DMS114 treated with DMSO at 0.1 percent for 48 hours (cell line): Measurements from ENCODE around the gene ZNF217.
"Not testable (repeated sequence)": the region's sequence is repeated elsewhere in the genome, so short reads cannot be mapped to it uniquely, and the experiment has no call there.

Experiments
- DNase-seq: peaks from one replicate; lab custom pipeline; 2025; ENCODE audit not compliant: unreplicated experiment; lab: John Stamatoyannopoulos, UW

Gene ZNF217

DNA sequence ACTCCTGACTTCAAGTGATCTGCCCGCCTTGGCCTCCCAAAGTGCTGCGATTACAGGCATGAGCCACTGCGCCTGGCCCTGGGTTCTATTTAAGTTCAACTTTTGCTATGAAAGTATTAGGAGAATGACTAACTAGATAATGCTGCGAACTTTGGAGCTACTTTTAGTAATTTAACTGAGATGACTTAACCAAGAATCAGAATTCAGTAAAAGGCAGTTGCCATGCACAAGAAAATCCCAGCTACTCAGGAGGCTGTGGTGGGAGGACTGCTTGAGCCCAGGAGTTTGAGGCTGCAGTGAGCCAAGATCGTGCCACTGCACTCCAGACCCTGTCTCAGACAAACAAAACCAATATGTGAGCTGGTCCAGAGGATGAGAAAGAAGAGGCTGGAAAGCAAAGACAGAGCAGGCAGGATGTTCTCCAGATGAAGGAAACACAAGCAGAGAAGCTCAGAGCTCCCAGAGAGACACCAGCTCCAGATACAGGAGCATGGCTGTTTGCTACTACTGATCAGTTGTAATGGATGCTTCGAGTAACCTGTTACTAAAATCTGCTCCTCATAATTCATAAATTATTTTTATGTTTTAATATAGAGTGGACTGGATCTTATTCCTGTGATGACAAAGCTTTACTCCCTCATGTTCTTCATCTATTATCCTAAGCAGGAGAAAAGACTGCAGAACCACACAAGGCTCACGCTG, 23.9 kb downstream of the ZNF217 start:
- DNase-seq = no peak

GRCh38 chr20:53569005-53569404, 24.6 kb downstream of the ZNF217 start:
- DNase-seq = no peak

- no peak for DNase-seq
Observed at GRCh38 chr20:53568351-53568750, 25.3 kb downstream of the ZNF217 start.

- DNase-seq = no peak
Observed at GRCh38 chr20:53567379-53567917, 26.2 kb downstream of the ZNF217 start.

- not testable (repeated sequence) for DNase-seq
Observed at GRCh38 chr20:53566623-53567022, 27.0 kb downstream of the ZNF217 start.

GRCh38 chr20:53565254-53565653, 28.4 kb downstream of the ZNF217 start:
- no peak for DNase-seq

DNA sequence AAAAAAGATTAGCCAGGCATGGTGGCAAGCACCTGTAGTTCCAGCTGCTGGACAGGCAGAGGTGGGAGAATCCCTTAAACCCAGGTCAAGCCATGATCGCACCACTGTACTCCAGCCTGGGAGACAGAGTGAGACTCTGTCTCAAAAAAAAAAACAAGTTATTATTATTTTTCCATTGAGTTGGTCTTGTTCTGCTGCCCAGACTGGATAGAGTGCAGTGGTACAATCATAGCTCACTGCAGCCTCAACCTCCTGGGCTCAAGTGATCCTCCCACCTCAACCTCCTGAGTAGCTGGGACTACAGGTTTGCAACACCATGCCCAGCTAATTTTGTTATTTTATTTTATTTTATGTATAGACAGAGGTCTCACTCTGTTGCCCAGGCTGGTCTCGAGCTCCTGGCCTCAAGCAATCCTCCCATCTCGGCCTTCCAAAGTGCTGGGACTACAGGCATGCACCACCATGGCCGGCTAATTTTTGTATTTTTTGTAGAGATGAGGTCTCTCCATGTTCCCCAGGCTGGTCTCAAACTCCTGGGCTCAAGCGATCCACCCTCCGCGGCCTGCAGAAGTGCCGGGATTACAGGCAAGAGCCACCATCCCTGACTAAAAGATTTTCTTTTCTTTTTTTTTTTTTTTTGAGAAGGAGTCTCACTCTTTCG, 31.4 kb downstream of the ZNF217 start:
- DNase-seq = not testable (repeated sequence)

DNA sequence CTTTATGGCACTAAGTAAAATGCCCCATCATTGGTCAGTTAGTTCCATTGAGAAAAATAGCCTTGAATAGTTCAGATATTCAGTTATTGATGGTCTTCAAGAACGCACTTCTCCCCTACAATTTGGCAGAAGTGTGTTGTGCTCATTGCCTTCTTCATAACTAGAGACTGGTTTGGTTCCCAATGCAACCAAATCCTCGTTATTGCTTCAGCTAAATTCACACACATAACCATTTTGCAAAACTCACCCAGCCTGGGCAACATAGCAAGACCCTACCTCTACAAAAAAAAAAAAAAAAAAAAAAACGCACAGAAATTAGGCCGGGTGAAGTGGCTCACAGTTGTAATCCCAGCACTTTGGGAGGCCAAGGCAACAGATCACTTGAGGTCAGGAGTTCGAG, 32.1 kb downstream of the ZNF217 start:
- no peak for DNase-seq

DNA sequence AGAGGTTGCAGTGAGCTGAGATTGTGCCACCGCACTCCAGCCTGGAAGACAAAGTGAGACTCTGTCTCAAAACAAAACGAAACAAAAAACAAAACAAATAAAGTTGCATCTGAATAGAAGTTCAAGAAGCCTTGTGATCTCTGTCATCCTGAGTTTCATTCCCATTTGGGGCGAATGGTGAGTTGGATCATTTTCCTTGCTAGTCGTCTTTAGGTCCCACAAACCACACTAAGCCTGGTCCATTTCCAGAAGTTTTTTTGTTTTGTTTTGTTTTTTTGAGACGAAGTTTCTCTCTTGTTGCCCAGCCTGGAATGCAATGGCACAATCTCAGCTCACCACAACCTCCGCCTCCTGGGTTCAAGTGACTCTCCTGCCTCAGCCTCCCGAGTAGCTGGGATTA, 33.8 kb downstream of the ZNF217 start:
- DNase-seq = no peak

DNA sequence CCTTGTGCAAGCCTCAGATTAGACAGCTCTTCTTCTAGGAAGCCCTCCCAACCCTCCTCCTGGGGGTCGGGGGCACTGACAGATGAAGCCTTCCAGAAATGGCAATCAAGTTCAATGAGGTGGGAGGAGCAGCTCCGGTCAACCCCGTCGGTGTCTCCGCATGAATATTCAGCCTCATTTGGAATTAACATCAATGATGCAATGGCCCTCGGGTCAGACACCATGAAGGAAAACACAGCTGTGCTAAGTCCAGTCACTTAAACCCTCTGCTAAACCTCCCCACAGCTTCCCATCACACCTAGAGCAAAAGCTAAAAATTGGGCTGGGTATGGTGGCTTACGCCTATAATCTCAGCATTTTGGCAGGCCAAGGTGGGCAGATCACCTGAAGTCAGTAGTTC, 36.5 kb downstream of the ZNF217 start:
- no peak for DNase-seq

GRCh38 chr20:53556267-53556897, 37.3 kb downstream of the ZNF217 start:
- DNase-seq = no peak

- no peak for DNase-seq
Observed at GRCh38 chr20:53555816-53556215, 37.8 kb downstream of the ZNF217 start.

GRCh38 chr20:53555081-53555480, 38.6 kb downstream of the ZNF217 start:
- no peak for DNase-seq

DNA sequence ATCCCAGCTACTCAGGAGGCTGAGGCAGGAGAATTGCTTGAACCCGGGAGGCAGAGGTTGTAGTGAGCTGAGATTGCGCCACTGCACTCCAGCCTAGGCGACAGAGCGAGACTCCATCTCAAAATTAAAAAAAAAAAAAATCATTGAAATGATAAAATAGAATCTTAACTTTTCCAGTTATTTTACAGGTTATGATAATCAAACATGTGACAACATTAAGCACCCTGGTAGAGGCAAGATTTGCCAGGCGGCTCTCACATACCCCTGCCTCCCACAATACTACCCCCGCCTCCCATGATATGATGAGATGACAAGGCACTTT, 41.1 kb downstream of the ZNF217 start:
- not testable (repeated sequence) for DNase-seq

DNA sequence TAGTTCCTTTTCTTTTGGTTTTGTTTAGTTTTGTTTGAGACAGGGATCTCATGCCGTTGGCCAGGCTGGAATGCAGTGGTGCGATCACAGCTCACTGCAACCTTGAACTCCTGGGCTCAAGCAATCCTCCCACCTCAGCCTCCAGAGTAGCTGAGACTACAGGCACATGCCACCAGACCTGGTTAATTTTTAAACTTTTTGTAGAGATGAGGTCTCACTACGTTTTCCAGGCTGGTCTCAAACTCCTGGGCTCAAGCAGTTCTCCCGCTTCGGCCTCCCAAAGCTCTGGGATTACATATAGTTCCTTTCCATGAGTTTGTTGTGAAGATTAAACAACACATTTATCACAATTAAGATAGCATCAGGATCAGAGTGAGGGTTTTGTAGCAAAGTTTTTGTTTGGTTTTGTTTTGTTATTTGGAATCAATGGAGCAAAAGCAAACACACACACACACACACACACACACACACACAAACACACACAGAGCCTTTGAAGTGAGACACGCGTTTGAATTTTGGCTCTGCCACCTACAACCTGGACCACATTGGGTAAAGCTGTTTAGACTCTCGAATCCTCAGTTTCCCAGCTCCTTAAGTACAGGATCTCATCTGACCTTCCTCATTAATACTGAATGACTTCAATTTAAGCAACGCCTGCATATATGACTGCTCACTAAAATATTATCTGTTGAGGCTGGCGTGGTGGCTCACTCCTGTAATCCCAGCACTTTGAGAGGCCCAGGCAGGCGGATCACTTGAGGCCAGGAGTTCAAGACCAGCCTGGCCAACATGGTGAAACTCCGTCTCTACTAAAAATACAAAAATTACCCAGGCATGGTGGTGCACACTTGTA, 41.7 kb downstream of the ZNF217 start:
- not testable (repeated sequence) for DNase-seq

DNA sequence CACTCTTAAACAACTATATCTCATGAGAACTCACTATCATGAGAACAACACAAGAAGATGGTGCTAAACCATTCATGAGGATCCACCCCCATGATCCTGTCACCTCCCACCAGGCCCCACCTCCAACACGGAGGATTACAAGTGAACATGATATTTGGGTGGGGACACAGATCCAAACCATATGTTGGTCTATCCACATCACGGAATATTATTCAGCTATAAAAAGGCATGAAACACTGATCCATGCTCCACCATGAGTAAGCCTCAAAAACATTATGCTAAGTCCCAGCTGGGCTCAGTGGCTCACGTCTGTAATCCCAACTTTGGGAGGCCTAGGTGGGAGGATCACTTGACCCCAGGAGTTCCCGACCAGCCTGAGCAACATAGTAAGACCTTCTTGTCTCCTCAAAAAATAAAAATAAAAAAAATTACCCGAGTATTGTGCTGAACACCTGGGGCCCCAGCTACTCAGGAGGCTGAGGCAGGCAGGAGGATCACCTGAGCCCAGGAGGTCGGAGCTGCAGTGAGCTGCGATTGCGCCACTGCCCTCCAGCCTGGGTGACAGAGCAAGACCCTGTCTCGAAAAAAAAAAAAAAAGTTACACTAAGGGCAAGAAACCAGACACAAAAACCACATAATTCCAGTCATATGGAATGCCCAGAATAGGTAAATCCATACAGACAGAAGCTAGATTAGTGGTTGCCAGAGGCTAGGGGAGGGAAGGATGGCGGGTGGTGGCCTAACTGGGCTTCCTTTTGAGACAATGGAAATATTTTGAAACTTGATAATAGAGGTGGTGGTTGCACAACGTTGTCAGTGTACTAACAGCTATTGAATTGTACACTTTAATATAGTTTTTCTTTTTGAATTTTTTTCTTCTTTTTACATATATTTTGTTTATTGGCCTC, 43.1 kb downstream of the ZNF217 start:
- DNase-seq = no peak

- peak; percentile 85 for DNase-seq
Observed at GRCh38 chr20:53547664-53548239, 45.9 kb downstream of the ZNF217 start.

DNA sequence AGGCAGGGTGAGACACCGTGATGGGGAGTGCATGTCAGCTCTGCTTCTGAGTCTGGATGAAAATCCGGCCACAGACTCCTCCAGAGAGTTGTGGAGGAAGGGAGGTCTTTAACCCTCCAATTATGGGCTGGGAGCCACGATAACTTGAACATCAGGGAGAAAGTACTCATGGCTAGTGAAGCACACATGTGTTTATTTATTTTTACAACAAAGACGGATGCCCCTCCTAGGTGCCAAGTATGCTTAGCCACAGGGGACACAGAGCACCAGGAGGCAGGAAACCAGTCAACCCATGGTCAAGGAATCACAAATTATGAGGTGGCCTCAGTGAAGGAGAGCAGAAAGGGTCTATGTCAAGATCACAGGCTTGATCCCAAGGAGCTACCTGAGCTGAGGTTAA, 54.1 kb downstream of the ZNF217 start:
- no peak for DNase-seq

GRCh38 chr20:53536382-53536781, 57.3 kb downstream of the ZNF217 start:
- not testable (repeated sequence) for DNase-seq

- DNase-seq = no peak
Observed at GRCh38 chr20:53535878-53536277, 57.8 kb downstream of the ZNF217 start.
